ENCODE data around the gene ACVR1.
A peak's percentile ranks its signal among the peaks of the same experiment; 100 is the strongest.

ACVR1 gene

DNA sequence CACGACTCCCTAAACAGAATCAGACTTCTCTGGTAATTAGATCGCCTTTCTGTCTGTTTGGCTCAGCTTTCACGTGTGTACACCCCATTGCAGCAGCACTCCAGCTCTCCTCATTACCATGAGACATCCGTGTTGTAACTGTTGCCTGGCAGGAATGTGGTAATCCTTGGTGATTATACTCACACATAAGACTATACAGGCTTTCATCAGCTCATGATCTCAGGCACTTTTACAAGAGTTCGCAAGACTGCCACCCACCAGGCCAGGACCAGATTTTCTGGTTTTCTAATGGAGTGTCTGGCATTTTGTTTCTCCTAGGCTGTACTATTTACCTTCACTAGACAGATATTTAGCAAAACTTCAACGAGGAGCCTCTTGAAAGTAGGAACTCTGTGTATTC is 50.2 kb downstream of the ACVR1 start:
- peak; percentile 19 for DNase-seq

DNA sequence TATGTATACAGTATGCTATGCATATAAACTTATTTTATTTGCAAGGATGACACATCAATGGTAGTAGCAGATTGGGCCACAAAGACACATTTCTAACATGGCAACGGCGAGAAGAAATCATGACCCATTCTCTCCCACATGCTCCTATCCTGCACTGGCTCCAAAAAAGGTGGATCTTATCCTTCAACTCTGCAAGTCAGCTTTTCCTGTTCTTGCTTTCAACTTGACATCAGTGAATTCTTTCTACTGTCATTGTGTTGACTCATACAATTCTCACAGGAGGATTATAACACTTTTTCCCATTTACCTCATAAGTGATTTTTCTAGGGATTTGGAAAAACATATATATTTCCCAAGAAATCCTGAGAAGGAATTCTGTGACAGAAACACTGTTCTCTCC is 53.1 kb downstream of the ACVR1 start:
- DNase-seq, result peak; percentile 28

- no peak for DNase-seq
These were observed 53.6 kb downstream of the ACVR1 start for GRCh38 chr2:157822533-157822932.

- DNase-seq, result no peak
These were observed 54.5 kb downstream of the ACVR1 start for GRCh38 chr2:157821519-157822131.

DNA sequence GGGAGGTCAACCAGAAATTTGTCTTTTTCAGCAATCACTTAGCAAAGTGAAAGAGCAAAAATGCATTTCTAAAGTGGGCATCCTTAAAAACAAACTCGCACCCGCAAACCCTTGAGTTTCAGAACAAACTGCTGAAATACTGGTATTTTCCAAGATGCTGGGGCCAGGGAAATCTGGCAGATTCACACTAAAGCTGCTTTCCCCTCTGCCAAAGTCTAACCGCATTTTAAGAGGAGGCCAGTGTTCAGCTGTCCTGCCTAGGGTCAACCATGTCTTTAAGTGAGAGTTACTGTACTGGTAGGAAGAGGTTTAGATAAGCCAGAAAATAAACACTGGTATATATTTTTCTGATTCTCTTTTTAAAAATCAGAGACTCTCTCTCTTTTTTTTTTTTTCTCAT is 55.9 kb downstream of the ACVR1 start:
- no peak for DNase-seq

GRCh38 chr2:157819761-157820160 is 56.4 kb downstream of the ACVR1 start:
- no peak for DNase-seq

GRCh38 chr2:157818227-157818626 is 57.9 kb downstream of the ACVR1 start:
- DNase-seq, result no peak

GRCh38 chr2:157815421-157815820 is 60.7 kb downstream of the ACVR1 start:
- no peak for DNase-seq

DNA sequence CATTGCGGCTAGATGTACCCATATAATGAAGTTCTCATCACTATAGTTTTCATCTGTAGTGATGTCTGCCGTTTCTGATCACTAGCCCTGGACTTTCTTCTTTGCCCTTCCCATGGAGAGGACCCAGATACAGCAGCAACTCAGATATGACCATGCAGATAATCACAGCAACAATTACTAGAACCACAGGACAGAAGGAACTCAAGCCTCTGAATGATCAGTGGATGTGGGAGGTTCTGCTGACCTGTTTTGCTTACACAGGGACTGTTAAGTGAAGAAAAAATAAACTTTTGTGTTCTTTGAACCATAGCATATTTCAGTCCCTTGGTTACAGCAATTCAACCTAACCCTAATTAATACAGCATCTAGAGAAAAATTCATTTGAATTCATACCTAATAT is 62.7 kb downstream of the ACVR1 start:
- no peak for DNase-seq

DNA sequence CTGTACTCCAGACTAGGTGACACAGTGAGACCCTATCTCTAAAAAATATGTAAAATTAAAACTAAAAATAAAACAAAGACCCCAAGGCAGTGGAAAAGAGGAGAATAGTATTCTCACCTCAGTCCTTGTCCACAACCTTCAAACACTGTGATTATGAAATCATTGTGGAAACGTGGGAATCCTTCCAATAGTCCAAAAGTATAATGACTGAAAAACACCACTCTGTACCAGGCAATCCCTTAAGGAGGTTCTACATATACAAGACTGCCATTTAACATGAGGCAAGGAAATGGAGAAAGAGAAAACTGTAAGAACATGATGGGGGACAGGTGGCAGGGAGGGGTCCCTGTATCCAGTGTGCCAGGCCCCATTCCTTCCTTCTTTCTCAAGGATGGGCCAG is 66.1 kb downstream of the ACVR1 start:
- no peak for DNase-seq

- DNase-seq, result peak; percentile 55
These were observed 66.9 kb downstream of the ACVR1 start for GRCh38 chr2:157809212-157809611.

DNA sequence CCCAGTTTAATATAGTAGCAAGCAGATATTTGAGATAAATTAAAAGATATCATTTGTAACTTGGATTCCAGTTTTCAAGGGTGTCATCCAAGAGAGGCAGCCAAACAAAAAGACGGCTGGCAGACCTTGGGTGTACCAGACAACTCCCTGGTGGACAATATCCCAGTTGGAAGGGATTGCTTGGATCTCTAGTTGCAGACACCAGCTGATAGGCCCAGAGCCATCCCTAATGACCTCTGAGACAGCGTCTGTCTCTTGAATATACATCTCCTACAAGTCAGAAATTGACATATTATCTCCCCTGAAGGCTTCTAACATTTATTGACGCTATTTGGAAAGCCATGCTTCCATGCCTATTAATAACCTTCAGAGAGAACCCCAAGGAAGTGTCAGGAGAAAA is 67.7 kb downstream of the ACVR1 start:
- DNase-seq, result no peak

GRCh38 chr2:157806426-157807077 is 69.6 kb downstream of the ACVR1 start:
- no peak for DNase-seq

DNA sequence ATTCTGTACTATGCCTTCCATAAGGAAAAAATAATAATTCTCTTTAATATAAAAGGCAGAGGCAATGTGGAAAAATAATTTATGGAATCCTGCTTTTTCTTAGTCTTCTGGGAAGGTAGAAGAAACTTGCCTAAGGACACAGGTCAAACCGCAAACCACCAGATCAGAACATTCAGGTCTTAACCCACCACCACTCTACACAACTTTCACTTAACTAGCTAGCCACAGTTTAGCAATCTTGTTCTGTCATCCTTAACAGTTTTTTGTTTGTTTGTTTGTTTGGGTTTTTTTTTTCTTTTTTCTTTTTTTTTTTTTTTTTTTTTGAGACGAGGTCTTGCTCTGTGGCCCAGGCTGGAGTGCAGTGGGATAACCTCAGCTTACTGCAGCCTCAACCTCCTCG is 70.6 kb downstream of the ACVR1 start:
- DNase-seq, result no peak

DNA sequence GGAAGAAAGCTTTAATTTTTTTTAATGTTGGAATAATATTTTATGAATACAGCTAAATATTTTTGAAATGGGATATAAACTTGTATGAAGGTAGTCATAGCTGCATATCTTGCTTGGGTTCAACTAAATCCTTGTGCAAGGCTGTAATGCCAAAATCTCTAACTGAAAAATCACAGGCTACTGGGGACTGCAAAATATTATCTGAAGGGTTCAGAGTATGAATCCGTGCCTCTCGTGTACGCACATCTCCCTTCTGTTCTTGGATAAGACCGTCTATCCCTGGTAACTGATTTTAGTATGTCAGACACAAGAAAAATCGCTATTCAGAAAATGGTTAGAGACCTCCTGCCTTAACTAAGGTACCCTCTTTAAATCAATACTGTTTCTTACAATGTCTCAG is 71.8 kb downstream of the ACVR1 start:
- no peak for DNase-seq

GRCh38 chr2:157803952-157804351 is 72.2 kb downstream of the ACVR1 start:
- no peak for DNase-seq

- DNase-seq, result no peak
These were observed 72.7 kb downstream of the ACVR1 start for GRCh38 chr2:157803476-157803875.

- no peak for DNase-seq
These were observed 75.2 kb downstream of the ACVR1 start for GRCh38 chr2:157800838-157801495.

DNA sequence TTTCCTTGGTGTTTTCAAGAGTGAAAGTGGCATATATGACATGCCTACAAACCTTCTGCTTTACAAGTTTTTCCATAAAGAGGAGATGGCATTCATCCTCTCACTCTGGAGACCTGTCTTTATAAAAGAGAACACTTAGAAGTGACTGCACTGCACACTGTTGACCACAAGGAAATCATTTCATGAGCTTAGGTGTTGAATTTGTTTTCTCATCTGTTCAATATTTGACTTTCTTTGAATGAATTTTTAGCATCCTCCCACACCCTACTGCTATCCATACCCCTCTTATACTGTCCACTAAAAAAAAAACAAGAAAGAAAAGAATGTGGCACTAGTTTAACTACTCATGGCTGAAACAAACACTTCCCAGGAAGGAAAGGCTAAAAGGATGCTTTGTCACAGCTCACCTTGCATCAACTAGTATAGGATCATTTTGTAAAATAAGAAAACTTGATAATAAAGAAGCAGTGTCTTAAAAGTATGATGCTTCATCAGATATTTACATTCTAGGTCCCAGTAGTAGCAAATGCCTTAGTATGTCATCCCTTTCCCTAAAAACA is 83.0 kb downstream of the ACVR1 start:
- DNase-seq, result no peak

DNA sequence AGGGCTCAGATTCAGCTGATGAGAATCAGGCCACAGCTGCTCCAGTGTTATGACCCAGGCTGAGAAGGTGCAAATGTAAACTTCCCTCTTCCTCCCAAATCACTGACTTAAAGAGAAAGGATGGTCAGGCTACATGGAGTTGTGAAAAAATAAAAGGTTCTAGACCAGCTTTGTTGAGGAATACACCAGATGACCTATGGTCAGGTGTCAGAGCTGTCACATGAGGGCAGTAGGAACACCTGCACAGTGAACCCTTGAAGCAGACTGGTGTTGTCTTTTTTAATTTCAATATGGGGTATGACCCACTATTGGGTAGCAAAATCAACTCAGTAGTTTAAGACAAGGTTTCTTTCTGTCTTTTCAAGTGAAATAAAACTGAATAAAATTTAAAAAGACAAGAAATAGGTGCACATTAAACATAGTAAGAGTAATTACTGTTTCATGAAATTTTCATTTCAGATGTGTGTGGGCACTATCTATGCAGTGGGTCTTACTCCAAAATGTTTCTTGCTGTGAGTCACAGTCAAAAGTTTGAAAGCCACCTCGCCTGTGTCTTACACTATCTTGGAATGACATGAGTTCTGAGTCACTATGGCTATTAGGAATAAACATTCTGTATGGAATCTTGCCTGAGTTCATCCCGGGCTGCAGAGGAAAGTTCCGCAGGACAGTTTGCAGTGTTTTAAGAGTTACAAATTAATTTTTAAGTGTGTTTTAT is 83.6 kb downstream of the ACVR1 start:
- peak; percentile 81 for DNase-seq

DNA sequence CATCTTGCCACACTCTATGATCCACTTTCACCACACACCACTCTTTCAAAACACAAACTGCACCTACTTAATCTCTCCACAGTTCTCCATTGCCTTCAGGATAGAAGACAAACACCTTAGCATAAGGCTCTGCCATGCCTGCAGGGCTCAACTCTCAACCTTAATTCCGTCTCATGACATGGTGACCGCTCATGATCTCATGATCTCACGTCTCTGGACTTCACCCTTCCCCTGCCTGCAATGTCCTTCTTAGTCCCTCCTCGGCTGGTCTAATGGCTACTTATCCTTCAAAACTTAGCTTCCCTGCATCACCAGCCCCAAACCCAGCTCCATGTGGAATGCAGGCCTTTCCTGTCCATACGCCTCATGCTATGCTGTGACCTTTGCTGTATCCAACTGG is 85.3 kb downstream of the ACVR1 start:
- DNase-seq, result no peak

DNA sequence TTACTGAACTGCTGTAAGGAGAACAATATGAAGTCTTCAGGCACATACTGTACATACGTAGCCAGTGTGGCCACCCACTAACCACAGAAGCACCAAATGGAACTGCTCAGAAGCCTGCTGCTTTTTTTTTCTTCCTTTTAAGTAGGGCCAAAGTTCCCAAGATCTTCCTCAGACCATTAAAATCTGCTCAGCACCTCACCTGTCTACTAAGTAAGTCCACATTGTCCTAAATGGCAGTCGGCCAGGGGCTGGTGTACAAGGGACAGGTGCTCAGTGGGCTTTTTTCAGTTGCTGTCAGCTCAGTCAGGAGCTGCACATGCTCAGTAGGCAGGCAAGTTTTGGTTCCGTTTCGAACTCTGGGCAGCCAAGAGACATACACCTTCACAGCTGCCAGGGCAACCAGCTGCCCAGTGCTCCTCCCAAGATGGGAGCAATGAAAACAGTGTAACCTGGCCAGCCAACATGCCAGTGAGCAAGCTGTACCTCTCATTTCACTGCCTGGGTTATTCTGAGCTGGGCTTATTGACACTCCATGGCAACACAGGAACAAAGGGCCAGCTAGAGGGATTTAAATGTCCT is 86.1 kb downstream of the ACVR1 start:
- DNase-seq, result no peak

DNA sequence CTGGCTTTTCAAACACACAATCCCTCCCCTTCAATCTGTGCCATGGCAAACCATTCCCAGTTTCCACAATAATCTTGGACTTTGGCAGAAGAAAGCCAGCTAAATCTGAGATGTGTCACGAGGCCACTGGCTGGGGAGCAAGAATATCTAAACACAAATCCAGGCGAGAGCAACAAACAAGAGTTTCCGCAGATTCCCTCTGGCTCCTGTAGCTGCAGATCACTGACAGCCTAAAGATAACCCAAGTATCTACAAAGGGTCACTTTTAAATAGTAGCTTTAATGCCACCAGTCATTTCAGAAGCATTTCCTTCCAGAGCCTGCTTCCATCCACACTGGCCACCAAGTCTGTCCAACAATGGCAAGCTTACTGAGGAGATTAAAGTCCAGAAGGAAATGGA is 86.9 kb downstream of the ACVR1 start:
- no peak for DNase-seq
